Mammary epithelial cell (primary cell): ENCODE measurements around the gene RGS6.

ENCODE experiments used
- CTCF ChIP-seq, 2 donors: IDR thresholded peaks in 1 of 2; conservative IDR thresholded peaks in 1 of 2; 2 replicates each; pipeline ENCODE4 v1.5.1; 2011 to 2012; ENCODE audit warnings: inconsistent platforms in 2 of 2, low read length in 2 of 2, mild to moderate bottlenecking in 2 of 2, control low read depth in 1 of 2, low read depth in 1 of 2; ENCODE audit not compliant: insufficient read depth in 1 of 2; ENCODE audit errors: extremely low read depth in 1 of 2
- EZH2 ChIP-seq: IDR thresholded peaks from 2 replicates; pipeline ENCODE4 v1.6.1; 2012; ENCODE audit warnings: low read length, inconsistent platforms, borderline replicate concordance

- no peak for TF ChIP-seq EZH2
- no peak for TF ChIP-seq CTCF (conservative IDR thresholded peaks at IDR 0.05 in 1 of 2, IDR thresholded peaks at IDR 0.05 in 1 of 2; ENCODE audit: extremely low read depth in 1 of 2, insufficient read depth in 1 of 2, low read depth in 1 of 2, low read length in 2 of 2)
These were observed 566.4 kb downstream of the RGS6 start for GRCh38 chr14:72498646-72499045.
